SK-N-SH treated with all-trans-retinoic acid at 6 μM for 48 hours (cell line): ENCODE data around the gene GPR32.

ENCODE experiments used
- RARB ChIP-seq: fragments of 250-450 bp; sonication (Bioruptor Pico); IDR thresholded peaks from 2 replicates; pipeline ENCODE4 v1.8.0; 2021; ENCODE audit warnings: mild to moderate bottlenecking, moderate library complexity
- SNAI2 ChIP-seq: fragments of 250-450 bp; sonication (Bioruptor Pico); IDR thresholded peaks from 2 replicates; pipeline ENCODE4 v1.5.0; 2020; ENCODE audit warnings: mild to moderate bottlenecking, moderate library complexity
- TF ChIP-seq, protein P1 (sequence below): fragments of 250-450 bp; sonication (Bioruptor Pico); IDR thresholded peaks from 2 replicates; pipeline ENCODE4 v1.5.1; 2021; ENCODE audit warnings: mild to moderate bottlenecking, moderate library complexity

DNA sequence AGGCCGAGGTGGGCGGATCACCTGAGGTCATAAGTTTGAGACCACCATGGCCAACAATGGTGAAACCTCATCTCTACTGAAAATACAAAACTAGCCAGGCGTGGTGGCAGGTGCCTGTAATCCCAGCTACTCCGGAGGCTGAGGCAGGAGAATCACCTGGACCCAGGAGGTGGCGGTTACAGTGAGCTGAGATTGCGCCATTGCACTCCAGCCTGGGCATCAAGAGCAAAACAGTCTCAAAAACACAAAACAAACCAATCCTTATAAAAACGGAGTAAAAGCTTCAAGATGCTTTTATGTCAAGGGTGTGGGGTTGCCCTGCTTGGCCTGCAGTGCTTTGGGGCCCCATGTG, 27.1 kb downstream of the GPR32 start:
- TF ChIP-seq, protein P1, sequence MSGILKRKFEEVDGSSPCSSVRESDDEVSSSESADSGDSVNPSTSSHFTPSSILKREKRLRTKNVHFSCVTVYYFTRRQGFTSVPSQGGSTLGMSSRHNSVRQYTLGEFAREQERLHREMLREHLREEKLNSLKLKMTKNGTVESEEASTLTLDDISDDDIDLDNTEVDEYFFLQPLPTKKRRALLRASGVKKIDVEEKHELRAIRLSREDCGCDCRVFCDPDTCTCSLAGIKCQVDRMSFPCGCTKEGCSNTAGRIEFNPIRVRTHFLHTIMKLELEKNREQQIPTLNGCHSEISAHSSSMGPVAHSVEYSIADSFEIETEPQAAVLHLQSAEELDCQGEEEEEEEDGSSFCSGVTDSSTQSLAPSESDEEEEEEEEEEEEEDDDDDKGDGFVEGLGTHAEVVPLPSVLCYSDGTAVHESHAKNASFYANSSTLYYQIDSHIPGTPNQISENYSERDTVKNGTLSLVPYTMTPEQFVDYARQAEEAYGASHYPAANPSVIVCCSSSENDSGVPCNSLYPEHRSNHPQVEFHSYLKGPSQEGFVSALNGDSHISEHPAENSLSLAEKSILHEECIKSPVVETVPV (CRISPR knock-in tag), result no peak
- no peak for TF ChIP-seq RARB (CRISPR knock-in tag)
- no peak for TF ChIP-seq SNAI2 (CRISPR knock-in tag)
